IMR-90 (cell line): ENCODE results near the gene MID2. TPM values are rescaled to one million over a fixed set of nuclear protein-coding genes. Genes with fewer than 3 reads are reported as not detected.
"Not testable (repeated sequence)": the region's sequence is repeated elsewhere in the genome, so short reads cannot be mapped to it uniquely, and the experiment has no call there.

ENCODE experiments used
- ATAC-seq: fragments of 200-7000 bp; cut with Tn5 transposase; 2 replicates; pipeline ENCODE4 v1.9.1; 2020; ENCODE audit warnings: low read depth, mild to moderate bottlenecking, moderate library complexity
- BruUV-seq: library from RNA; stranded (reverse); fragments of 400-500 nt; replicated peaks from 2 replicates; lab custom pipeline; 2021; lab: Mats Ljungman, UMichigan
- CTCF ChIA-PET: fragments of 300-600 bp; formaldehyde crosslinking; extraction: SDS; loops from one replicate; lab custom pipeline; 2021; ENCODE audit warnings: antibody characterized with exemption; lab: Yijun Ruan, JAX
- POLR2A ChIA-PET: fragments of 300-600 bp; sonication (Branson Sonifier 250); formaldehyde crosslinking; loops from one replicate; lab custom pipeline; 2022; ENCODE audit warnings: antibody characterized with exemption; ENCODE audit not compliant: unreplicated experiment; lab: Charles Lee
- DNase-seq: peaks from one replicate; pipeline ENCODE4 v3.0.0; 2013
- H2AFZ ChIP-seq: replicated peaks from 2 replicates; pipeline ENCODE3; 2013; ENCODE audit warnings: low read length, mild to moderate bottlenecking; ENCODE audit not compliant: poor library complexity
- H2AK5ac ChIP-seq: 2 replicates; pipeline ENCODE4 v1.6.1; 2013; ENCODE audit warnings: low read depth, low read length, inconsistent platforms
- H2AK9ac ChIP-seq: replicated peaks from 2 replicates; pipeline ENCODE3; 2013; ENCODE audit warnings: mild to moderate bottlenecking, low read depth, low read length, moderate library complexity; ENCODE audit not compliant: poor library complexity
- H2BK120ac ChIP-seq: 2 replicates; pipeline ENCODE4 v1.6.1; 2013; ENCODE audit warnings: low read depth, low read length, inconsistent platforms
- H2BK15ac ChIP-seq: 3 replicates; pipeline ENCODE4 v1.6.1; 2013; ENCODE audit warnings: low read depth, low read length, inconsistent platforms
- H2BK20ac ChIP-seq: 2 replicates; pipeline ENCODE4 v1.6.1; 2013; ENCODE audit warnings: low read depth, mild to moderate bottlenecking, inconsistent platforms, low read length, moderate library complexity
- H2BK5ac ChIP-seq: 2 replicates; pipeline ENCODE4 v1.6.1; 2013; ENCODE audit warnings: mild to moderate bottlenecking, low read depth, low read length, inconsistent platforms; ENCODE audit not compliant: poor library complexity, severe bottlenecking
- H3K14ac ChIP-seq: replicated peaks from 2 replicates; pipeline ENCODE4 v1.6.1; 2013; ENCODE audit warnings: low read depth, low read length, inconsistent platforms
- H3K18ac ChIP-seq: 2 replicates; pipeline ENCODE4 v1.6.1; 2013; ENCODE audit warnings: low read depth, low read length, control low read depth
- H3K23ac ChIP-seq: 2 replicates; pipeline ENCODE4 v1.6.1; 2013; ENCODE audit warnings: low read depth, low read length, inconsistent platforms
- H3K27ac ChIP-seq: 2 replicates; pipeline ENCODE4 v1.5.1; 2013; ENCODE audit warnings: mild to moderate bottlenecking, control low read depth, low read length; ENCODE audit not compliant: insufficient read depth
- H3K27me3 ChIP-seq: 2 replicates; pipeline ENCODE4 v1.6.1; 2013; ENCODE audit warnings: low read length; ENCODE audit not compliant: control insufficient read depth, insufficient read depth
- H3K36me3 ChIP-seq: 2 replicates; pipeline ENCODE4 v1.6.1; 2013; ENCODE audit warnings: low read length, mixed read lengths; ENCODE audit not compliant: control insufficient read depth, insufficient read depth
- H3K4ac ChIP-seq: 2 replicates; pipeline ENCODE4 v1.6.1; 2013; ENCODE audit warnings: low read depth, low read length, inconsistent platforms
- H3K4me1 ChIP-seq: 2 replicates; pipeline ENCODE4 v1.6.1; 2013; ENCODE audit warnings: low read length, mixed read lengths; ENCODE audit not compliant: control insufficient read depth, insufficient read depth
- H3K4me2 ChIP-seq: 2 replicates; pipeline ENCODE4 v1.6.1; 2013; ENCODE audit warnings: low read depth, mild to moderate bottlenecking, control low read depth, low read length, moderate library complexity
- H3K4me3 ChIP-seq: 2 replicates; pipeline ENCODE4 v1.5.1; 2013; ENCODE audit warnings: low read depth, mild to moderate bottlenecking, control low read depth, low read length, moderate library complexity; ENCODE audit not compliant: insufficient read depth
- H3K56ac ChIP-seq: 2 replicates; pipeline ENCODE4 v1.6.1; 2013; ENCODE audit warnings: low read length, inconsistent platforms; ENCODE audit not compliant: insufficient read depth; ENCODE audit errors: extremely low read depth
- H3K79me1 ChIP-seq, 2 experiments: 2 replicates each; pipeline ENCODE4 v1.6.1; 2013; ENCODE audit warnings: low read length in 2 of 2, inconsistent platforms in 1 of 2, low read depth in 1 of 2
- H3K9ac ChIP-seq: 2 replicates; pipeline ENCODE4 v1.6.1; 2013; ENCODE audit warnings: low read depth, low read length, control low read depth
- H3K9me1 ChIP-seq: 2 replicates; pipeline ENCODE4 v1.6.1; 2013; ENCODE audit warnings: low read length, inconsistent platforms; ENCODE audit not compliant: insufficient read depth
- H3K9me3 ChIP-seq: 2 replicates; pipeline ENCODE4 v1.6.1; 2013; ENCODE audit warnings: low read length; ENCODE audit not compliant: control insufficient read depth, insufficient read depth
- H4K20me1 ChIP-seq: 2 replicates; pipeline ENCODE4 v1.6.1; 2013; ENCODE audit warnings: low read length, inconsistent platforms; ENCODE audit not compliant: insufficient read depth
- H4K5ac ChIP-seq: 2 replicates; pipeline ENCODE4 v1.6.1; 2013; ENCODE audit warnings: mild to moderate bottlenecking, low read depth, low read length, control low read depth
- H4K8ac ChIP-seq, 2 experiments: 2 replicates each; pipeline ENCODE4 v1.6.1; 2013; ENCODE audit warnings: low read depth in 2 of 2, low read length in 2 of 2, control low read depth in 1 of 2, inconsistent platforms in 1 of 2
- H4K91ac ChIP-seq: 2 replicates; pipeline ENCODE4 v1.6.1; 2013; ENCODE audit warnings: low read depth, low read length, inconsistent platforms; ENCODE audit not compliant: insufficient read depth
- CEBPB ChIP-seq: IDR thresholded peaks from 2 replicates; pipeline ENCODE4 v1.6.1; 2012; ENCODE audit warnings: low read depth, low read length, improper control_type of control experiment
- FOS ChIP-seq: fragments of 150-350 bp; IDR thresholded peaks from 2 replicates; pipeline ENCODE4 v1.6.1; 2016; ENCODE audit warnings: low read depth, low read length
- NFE2L2 ChIP-seq: fragments of 150-350 bp; IDR thresholded peaks from 2 replicates; pipeline ENCODE4 v1.6.1; 2016; ENCODE audit warnings: low read depth, mild to moderate bottlenecking, low read length
- POLR2A ChIP-seq: IDR thresholded peaks from 2 replicates; pipeline ENCODE4 v1.6.1; 2012; ENCODE audit warnings: mild to moderate bottlenecking, low read depth, low read length
- RAD21 ChIP-seq: IDR thresholded peaks from 2 replicates; pipeline ENCODE4 v1.6.1; 2012; ENCODE audit warnings: low read length, improper control_type of control experiment
- RFX5 ChIP-seq: IDR thresholded peaks from 2 replicates; pipeline ENCODE4 v1.8.0; 2012; ENCODE audit warnings: low read depth, mild to moderate bottlenecking, low read length, moderate library complexity
- SMC3 ChIP-seq: fragments of 150-350 bp; IDR thresholded peaks from 2 replicates; pipeline ENCODE4 v1.6.1; 2016; ENCODE audit warnings: low read depth, mild to moderate bottlenecking, antibody characterized with exemption, low read length, moderate library complexity
- WGBS, 2 experiments: methylation state at CpG; one replicate each; pipeline versions ENCODE4 v1.1.5 to v1.1.7; 2013; ENCODE audit warnings: missing lambda C conversion rate in 2 of 2; ENCODE audit not compliant: insufficient read length in 1 of 2; ENCODE audit errors: extremely low coverage in 2 of 2; 5-methylcytosine and 5-hydroxymethylcytosine counted together
- dilution Hi-C: fragments of 300-500 bp; cut with HindIII; formaldehyde crosslinking; loops from one replicate; pipeline ENCODE4 v1.14.3; 2018; ENCODE audit warnings: low sequenced_read_pairs; ENCODE audit not compliant: unreplicated experiment
- in situ Hi-C: fragments of 300-500 bp; cut with MboI; formaldehyde crosslinking; loops from 3 replicates; pipeline ENCODE4 v1.14.3; 2019; ENCODE audit warnings: low sequenced_read_pairs, inconsistent platforms, mixed read lengths
- intact Hi-C: fragments of 100-400 bp; cut with micrococcal nuclease; formaldehyde crosslinking; loops from 2 replicates; pipeline ENCODE4 v1.10.0; 2022
- polyA plus RNA-seq, 3 experiments: library from polyadenylated mRNA; depleted of rRNA; stranded (reverse); fragments of >200 nt; gene quantifications; 2 replicates each; pipeline ENCODE4 v1.2.3, GENCODE V29; 2012; ENCODE audit warnings: low replicate concordance in 1 of 3
- total RNA-seq: library from RNA; depleted of rRNA; stranded (reverse); fragments of >200 nt; gene quantifications from 2 replicates; pipeline ENCODE4 v1.2.3, GENCODE V29; 2012

Gene MID2
- total and polyA plus RNA-seq, 2 of the 4 experiments (the other 2 are of a cell fraction) = 1.1 to 4.7 TPM

GRCh38 chrX:107805179-107805578, 20.5 kb upstream of the MID2 start:
- no peak overlapping the region for H2BK5ac ChIP-seq
- no TSS peak for BruUV-seq
- no peaks in the 10 kb centered on the region for H3K9me3 ChIP-seq
- no peaks in the 10 kb centered on the region for H3K9me1 ChIP-seq
- H2AK9ac ChIP-seq = no peak overlapping the region
- no peak overlapping the region for H4K5ac ChIP-seq
- no peak overlapping the region for H2BK120ac ChIP-seq
- ChIA-PET POLR2A (no interaction called here), CTCF (no interaction called here)
- H4K91ac ChIP-seq = no peak overlapping the region
- no peak overlapping the region for H3K9ac ChIP-seq
- intact Hi-C loops (no loop called here), dilution Hi-C loops (no loop called here), in situ Hi-C loops (no loop called here)
- no peak overlapping the region for H2AFZ ChIP-seq
- H3K4me1 ChIP-seq = no peaks in the 10 kb centered on the region
- no peaks in the 10 kb centered on the region; the same call in 1 of the 2 replicates for H3K27me3 ChIP-seq
- H3K23ac ChIP-seq = no peak overlapping the region
- ATAC-seq = no peak
- no peak overlapping the region for H3K4me2 ChIP-seq
- no peak overlapping the region for H3K14ac ChIP-seq
- TF ChIP-seq CEBPB (no peak), RFX5 (no peak), NFE2L2 (no peak), FOS (no peak), RAD21 (no peak), POLR2A (no peak), SMC3 (no peak)
- H3K36me3 ChIP-seq = no peaks in the 10 kb centered on the region
- H3K79me1 ChIP-seq = no peaks in the 10 kb centered on the region
- H2BK15ac ChIP-seq = no peak overlapping the region
- H3K56ac ChIP-seq = no peak overlapping the region
- no peaks in the 10 kb centered on the region for H4K20me1 ChIP-seq
- H3K27ac ChIP-seq = no peak overlapping the region
- 100% methylated on average over 1 of the region's 3 CpGs; no CpG with 5 or more reads in 1 of the 2 experiments for WGBS, 2 experiments
- no peak overlapping the region for H4K8ac ChIP-seq
- H2BK20ac ChIP-seq = no peak overlapping the region
- H2AK5ac ChIP-seq = no peak overlapping the region
- no peak overlapping the region for H3K4ac ChIP-seq
- H3K18ac ChIP-seq = no peak overlapping the region
- no peak for DNase-seq
- H3K4me3 ChIP-seq = no peak overlapping the region

DNA sequence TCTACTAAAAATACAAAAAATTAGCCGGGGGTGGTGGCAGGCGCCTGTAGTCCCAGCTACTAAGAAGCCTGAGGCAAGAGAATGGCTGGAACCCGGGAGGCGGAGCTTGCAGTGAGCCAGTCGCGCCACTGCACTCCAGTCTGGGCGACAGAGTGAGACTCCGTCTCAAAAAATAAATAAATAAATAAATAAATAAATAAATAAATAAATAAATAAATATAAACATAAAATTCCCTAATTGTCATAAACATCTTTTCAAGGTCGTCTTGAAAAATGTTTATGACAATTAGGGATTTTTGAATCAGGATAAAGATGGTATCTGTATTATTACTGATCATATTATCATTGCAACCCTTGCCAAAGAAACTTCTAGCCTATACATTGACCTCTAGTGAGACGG, 15.6 kb upstream of the MID2 start:
- H2BK5ac ChIP-seq, H2BK15ac ChIP-seq, BruUV-seq, CTCF ChIA-PET, H3K23ac ChIP-seq, H3K14ac ChIP-seq, H3K79me1 ChIP-seq, H4K20me1 ChIP-seq, intact Hi-C loops, H4K8ac ChIP-seq, DNase-seq, POLR2A ChIA-PET, dilution Hi-C loops, H4K91ac ChIP-seq, H2AK5ac ChIP-seq, ATAC-seq, in situ Hi-C loops, H3K27me3 ChIP-seq, H3K56ac ChIP-seq, H2BK120ac ChIP-seq, H2AK9ac ChIP-seq, H3K36me3 ChIP-seq, H4K5ac ChIP-seq, H3K4me1 ChIP-seq, H3K4ac ChIP-seq, H3K9ac ChIP-seq, H3K27ac ChIP-seq, H3K9me3 ChIP-seq, H3K18ac ChIP-seq, H2BK20ac ChIP-seq, H3K9me1 ChIP-seq, H3K4me2 ChIP-seq, H2AFZ ChIP-seq, H3K4me3 ChIP-seq: not testable (repeated sequence)
- WGBS, 2 experiments = no CpG with 5 or more reads among the region's 10 CpGs
